ENCODE results near the gene CCDC57.

The CCDC57 gene

DNA sequence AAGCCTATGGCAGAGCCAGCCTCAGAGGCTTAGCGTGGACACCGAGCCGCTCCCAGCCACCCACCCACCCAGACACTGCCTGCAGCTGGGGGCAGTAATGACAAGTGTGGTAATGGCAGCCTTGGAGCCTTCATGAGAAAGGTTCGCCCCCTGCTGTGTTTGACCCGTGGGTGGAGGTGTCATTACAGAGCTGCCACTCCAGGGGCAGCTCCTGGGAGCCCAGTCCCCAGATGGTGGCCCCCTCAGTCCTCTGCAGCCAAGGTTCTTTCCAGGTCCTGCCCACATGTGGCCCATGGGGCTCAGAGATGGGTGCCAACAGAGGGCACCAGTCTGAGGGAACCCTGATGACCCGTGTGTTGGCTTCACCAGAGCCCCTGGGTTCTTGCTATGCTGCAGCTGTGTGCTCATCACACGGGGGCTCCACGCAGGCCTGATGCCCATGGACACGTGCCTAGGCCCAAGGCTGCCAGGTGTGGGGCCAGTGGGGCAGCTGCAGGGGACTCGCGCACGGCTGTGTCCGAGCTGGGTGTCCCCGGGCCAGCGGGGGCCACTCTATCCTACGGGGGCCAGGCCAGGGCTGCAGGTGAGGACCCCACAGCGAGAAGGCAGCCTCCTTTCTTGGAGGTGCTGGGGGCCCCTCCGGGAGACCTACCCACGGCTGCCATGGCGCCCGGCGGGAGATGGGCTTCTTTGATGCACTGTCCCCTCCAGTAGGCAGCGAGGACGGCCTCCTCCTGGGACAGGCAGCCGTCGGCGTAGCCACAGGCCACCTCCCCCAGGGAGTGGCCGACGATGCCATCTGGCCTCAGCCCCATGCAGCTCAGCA is 122.7 kb downstream of the CCDC57 start:
- DNase-seq: no peak

DNA sequence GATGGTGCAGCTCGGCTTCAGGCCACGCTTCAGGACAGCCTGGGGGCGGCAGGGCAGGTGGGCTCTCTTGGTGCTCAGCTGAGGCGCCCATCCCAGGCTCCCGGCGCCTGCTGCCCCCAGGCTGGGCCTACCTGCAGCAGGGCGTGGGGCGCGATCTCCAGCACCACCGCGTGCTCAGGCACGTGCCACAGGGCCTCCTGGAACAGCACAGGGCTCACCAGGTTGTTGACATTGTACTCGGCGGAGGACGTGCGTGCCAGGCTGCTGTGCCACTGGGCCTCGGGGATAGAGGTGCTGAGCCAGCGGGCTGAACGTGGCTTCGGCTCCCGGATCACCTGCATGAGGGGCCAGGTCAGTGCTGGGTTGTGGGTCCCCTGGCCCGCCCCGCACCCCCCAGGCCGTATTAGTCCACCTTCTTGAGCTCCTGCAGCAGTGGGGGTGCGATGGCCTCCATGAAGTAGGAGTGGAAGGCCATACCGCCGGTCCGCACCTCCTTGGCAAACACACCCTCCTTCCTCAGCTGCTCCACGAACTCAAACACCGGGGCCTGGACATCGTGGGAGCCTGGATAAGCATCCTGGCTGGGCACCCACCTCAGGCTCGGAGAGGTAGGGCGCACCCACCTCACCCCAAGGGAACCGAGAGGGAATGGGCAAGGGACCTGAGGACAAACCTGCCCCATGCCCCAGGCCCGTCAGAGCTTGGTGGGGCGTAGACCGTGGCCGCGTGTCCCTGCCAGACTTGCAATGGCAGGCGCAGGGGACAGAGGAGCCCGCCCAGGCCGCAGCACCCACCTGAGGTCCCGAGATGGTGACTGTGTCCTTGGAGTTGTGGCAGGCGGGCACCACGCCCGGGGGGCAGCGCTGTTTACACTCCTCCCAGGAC is 123.6 kb downstream of the CCDC57 start:
- DNase-seq: no peak

DNA sequence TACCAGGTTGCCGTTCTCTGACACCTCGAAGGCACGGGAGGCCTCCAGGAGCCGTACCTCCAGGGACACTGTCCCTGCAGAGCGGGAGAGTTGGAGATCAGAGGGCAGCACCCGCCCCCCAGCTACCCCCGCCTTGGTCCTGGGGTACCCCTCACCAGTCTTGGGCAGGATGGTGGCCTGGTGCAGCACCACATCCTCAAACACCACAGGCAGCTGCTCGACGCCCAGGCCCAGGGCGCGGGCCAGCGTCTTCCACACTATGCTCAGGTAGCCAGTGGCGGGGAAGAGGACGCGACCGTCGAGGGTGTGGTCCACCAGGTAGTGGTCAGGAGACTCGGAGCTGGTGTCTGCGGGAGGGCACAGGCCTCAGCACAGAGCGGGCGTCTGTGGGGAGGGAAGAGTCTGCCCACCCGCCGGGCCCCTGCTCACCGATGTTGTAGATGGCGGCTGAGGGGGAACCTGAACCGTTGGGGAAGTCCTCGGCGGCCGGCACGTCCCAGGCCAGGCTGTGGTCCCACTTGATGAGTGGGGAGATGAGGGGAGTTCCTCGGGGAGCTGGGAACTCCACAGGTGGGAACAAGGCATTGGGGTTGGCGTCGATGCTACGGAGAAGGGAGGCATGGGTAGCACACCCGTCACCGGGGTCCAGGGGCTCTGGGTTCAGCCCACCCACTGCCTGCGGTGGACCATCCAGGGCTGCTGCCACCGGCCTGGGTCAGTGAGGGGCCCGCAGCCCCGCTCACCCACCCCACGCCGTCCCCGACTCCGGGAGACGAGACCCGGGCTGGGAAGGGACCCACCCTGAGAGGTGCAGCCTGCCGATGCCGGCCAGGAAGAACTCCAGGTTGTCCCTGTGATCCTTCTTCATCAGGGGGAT is 124.4 kb downstream of the CCDC57 start:
- DNase-seq: no peak

- no peak for DNase-seq
These were observed 125.4 kb downstream of the CCDC57 start for GRCh38 chr17:82086941-82087906.

DNA sequence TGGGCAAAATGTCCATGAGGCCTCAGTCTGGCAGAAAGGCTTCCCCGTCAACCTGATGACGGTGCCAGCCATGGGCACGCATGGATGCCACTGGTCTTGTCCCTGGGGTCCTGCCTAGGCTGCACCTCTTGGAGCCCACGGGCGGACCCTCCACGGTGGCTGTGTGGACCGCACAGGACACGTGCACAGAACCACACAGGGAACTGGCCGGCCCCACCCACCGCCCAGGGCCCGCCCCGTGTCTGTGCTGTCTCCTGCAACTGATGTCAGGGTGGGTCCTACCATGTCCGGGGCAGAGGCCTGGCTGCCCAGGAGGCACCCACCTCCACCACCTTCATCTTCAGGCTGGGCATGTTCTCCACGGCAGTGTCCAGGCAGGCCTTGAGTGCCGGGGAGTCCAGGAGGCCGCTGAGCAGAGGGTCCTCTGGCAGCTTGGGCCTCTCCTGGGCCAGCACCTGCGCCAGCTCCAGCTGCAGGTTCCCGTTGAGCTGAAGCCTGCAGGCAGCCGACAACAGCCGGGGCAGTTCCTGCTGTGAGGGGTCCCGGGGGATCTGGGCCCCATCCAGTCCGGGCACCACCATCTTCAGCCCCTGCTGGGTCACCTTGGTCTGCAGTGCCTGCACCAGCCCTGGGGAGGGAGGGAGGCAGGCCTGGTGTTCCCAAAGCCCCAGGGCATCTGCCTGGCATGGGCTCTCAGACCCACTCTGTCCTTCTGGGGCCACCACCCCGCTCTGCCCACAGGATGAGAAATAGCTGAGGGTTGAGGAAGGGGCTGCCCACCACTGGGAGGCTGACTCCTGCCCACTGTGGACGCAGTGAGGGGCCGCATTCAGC is 126.5 kb downstream of the CCDC57 start:
- DNase-seq: no peak

DNA sequence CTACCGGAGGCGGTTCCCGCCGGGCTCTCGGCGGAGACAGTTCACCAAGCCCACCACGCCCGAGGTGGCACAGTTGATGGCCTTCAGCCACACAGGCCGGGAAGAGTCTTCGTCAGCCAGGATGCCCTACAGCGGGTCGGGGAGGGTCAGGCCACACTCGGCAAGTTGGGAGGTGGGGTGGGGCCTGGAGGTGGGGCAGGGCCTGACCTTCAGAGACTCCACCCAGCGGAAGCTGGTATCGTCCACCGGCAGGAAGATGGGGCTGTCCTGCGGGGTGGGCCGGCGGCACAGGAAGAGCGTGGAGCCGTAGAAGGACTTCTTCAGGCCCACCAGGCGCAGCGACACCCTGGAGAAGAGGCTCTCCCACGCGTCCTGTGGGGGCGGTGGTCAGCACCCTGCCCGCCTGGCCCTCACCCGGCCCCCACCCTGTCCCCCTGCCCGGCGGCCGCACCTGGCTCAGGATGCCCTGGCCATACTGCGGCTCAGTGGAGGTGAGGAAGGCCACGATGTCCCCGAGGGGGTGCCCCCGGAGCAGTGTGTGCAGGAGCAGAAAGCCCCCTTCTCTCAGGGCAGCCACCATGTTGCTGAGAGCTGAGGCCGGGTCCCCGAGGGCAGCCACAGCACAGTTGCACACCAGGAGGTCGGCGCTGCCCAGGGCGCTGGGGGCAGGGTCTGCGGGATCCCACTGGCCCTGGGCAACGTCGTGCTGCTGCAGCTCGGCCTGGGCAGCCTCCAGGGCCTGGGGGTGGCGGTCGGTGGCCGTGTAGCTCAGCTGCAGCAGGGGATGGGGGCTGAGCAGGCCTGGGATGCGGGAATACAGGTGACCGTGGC is 127.4 kb downstream of the CCDC57 start:
- no peak for DNase-seq

- no peak for DNase-seq
These were observed 128.1 kb downstream of the CCDC57 start for GRCh38 chr17:82084373-82085030.

DNA sequence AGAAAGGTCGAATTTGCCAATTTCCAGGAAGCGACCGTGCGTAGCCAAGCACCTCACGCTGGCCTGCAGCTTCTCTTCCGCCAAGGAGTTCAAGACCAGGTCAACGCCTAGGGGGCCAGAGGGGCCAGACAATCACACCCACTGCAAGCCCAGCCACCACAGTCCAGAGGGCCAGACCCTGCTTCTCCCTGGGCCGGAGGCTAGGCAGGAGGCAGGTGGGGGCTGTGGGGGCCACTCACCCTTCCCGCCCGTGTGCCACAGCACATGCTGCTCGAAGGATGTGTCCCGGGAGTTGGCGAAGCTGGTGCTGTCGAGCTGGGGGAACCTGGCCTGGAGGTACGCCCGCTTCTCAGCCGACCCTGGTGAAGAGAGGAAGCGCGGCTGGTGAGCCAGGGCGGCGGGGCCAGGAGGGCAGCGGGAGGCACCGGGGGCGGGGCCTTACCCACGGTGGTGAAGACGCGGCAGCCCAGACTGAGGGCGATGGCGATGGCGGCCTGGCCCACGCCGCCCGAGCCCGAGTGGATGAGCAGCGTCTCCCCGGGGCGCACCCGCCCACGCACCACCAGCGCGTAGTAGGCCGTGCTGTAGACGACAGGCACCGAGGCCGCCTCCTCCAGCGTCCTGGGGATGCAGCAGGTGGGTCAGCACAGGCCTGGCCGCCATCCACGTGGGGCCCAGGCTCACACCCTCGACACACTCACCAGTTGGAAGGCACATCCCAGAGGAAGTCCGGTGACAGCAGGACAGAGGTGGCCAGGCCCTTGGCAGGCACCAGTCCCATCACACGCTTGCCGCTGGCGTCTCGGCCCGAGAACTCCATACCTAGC is 128.9 kb downstream of the CCDC57 start:
- DNase-seq: no peak

- no peak for DNase-seq
These were observed 129.6 kb downstream of the CCDC57 start for GRCh38 chr17:82083009-82083408.

DNA sequence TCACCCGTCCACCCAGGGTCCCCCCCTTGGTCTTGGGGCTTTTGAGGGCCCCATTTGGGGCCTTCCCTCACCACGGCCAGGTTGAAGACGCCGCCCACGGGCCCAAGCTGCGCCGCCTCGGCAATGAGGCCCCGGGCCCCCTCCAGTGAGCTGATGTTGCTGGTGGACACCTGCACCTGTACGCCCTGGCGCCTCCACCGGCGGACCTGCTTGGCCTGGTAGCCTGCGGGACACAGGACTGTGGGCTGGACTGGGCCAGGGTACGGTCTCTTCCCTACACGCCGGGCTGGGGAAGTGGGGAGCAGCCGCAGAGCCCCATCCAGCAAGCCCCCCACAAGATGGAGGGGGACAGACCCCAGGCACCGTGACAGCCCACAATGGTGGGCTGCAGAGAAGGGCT is 130.2 kb downstream of the CCDC57 start:
- DNase-seq: no peak

DNA sequence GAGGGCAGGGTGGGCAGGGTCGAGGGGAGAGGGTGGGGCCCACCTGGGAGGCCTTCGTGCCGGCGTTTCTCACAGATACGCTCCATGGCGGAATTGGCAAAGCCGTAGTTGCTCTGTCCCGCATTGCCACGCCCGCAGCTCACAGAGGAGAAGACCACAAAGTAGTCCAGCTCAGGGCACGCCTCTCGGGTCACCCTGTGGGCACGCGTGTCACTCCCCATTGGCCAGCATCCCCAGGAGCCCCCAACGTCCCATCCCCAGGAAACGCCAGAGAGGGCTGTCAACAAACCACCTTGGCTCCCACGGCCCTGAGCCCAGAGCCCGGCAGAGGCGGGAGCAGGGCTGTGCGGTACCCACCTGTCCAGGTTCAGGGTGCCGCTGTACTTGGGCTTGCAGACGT is 130.7 kb downstream of the CCDC57 start:
- no peak for DNase-seq

GRCh38 chr17:82081546-82081945 is 131.1 kb downstream of the CCDC57 start:
- no peak for DNase-seq

DNA sequence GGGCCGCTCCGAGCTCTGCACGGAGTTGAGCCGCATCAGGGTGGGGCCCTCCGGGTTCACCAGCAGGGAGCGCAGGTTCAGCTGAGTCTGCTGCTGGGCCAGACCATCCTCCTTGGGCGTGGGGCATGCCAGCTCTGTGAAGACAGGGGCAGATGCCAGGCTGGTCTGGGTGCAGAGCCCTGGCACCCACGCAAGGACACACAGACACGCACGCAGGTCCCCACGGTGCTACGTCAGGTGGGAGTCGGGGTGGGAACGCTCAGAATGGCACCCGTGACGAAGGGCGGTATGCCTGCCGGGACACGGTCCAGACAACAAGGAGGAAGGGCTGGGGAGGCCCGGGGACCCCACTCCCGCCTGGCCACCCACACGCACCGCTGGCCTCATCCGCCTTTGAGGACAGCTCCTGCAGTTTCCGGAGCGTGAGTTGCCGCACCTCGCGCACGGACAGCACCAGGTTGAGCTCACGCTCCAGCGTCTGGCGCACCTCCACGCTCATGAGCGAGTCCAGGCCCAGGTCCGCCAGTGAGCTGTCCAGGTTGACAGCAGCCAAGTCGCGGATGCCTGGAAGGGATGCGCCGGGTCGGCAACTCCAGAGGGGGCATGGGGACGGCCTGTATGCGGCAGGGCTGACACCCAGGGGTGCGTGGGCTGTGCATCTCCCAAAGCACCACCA is 131.7 kb downstream of the CCDC57 start:
- DNase-seq: no peak

GRCh38 chr17:82080048-82080788 is 132.4 kb downstream of the CCDC57 start:
- DNase-seq: no peak

- no peak for DNase-seq
These were observed 133.5 kb downstream of the CCDC57 start for GRCh38 chr17:82079001-82079677.

GRCh38 chr17:82078433-82078832 is 134.2 kb downstream of the CCDC57 start:
- DNase-seq: no peak
